Measurements from ENCODE around the gene ST3GAL3. TPM values are rescaled to one million over a fixed set of nuclear protein-coding genes. Genes with fewer than 3 reads are reported as not detected.

Gene ST3GAL3
- total RNA-seq, 1 experiment from 2014 or later = 26.0 TPM

GRCh38 chr1:43970911-43971310 lies 263.6 kb downstream of the ST3GAL3 start:
- in situ Hi-C loops (cut with HindIII; ENCODE audit: low pct_unique_long_range_greater_than_20kb, low sequenced_read_pairs) = no loop called here
- no TSS peak for BruUV-seq (replicated peaks)
- DNase-seq (ENCODE audit: low read depth, low spot score) (no peak), ATAC-seq (no peak)
- peaks cover 21% of the 10 kb centered on the region for H3K4me1 ChIP-seq (ENCODE audit: control insufficient read depth, insufficient read depth, low read length)
- H3K27ac ChIP-seq (ENCODE audit: low read length) = peak overlapping the region; percentile 95
- intact Hi-C loops (cut with micrococcal nuclease; ENCODE audit: unreplicated experiment) = no loop called here
- peak overlapping the region; percentile 99 to 100 for H3K4me3 ChIP-seq (ENCODE audit: low read depth in 2 of 2, low read length in 2 of 2)
- TF ChIP-seq CTCF (IDR thresholded peaks at IDR 0.05) = no peak
- TF ChIP-seq REST (IDR thresholded peaks at IDR 0.05; ENCODE audit: insufficient read depth in 1 of 2, low read depth in 2 of 2, low read length in 1 of 2) = no peak
- no peak for TF ChIP-seq SIN3A (IDR thresholded peaks at IDR 0.05; ENCODE audit: borderline replicate concordance, insufficient read depth, low read depth, low read length)
- TF ChIP-seq POLR2AphosphoS5 (IDR thresholded peaks at IDR 0.05; ENCODE audit: low read depth, low read length) = no peak
- no peak for TF ChIP-seq TCF7L2 (IDR thresholded peaks at IDR 0.05; ENCODE audit: low read depth, low read length)
- no peaks in the 10 kb centered on the region for H3K9me3 ChIP-seq (ENCODE audit: control insufficient read depth, insufficient read depth, low read depth, low read length)
- ChIA-PET POLR2A (no interaction called here), CTCF (no interaction called here)
- H3K36me3 ChIP-seq (ENCODE audit: control insufficient read depth, insufficient read depth, low read length) = peaks cover 9% of the 10 kb centered on the region; the same call in 1 of the 2 replicates
- H3K27me3 ChIP-seq (ENCODE audit: control insufficient read depth, insufficient read depth, low read length) = no peaks in the 10 kb centered on the region

GRCh38 chr1:43971336-43971980 lies 264.1 kb downstream of the ST3GAL3 start:
- H3K4me1 ChIP-seq (ENCODE audit: control insufficient read depth, insufficient read depth, low read length) = peaks cover 27% of the 10 kb centered on the region
- ATAC-seq (no peak), DNase-seq (ENCODE audit: low read depth, low spot score) (no peak)
- BruUV-seq (replicated peaks) = no TSS peak
- intact Hi-C loops (cut with micrococcal nuclease; ENCODE audit: unreplicated experiment) (no loop called here), in situ Hi-C loops (cut with HindIII; ENCODE audit: low pct_unique_long_range_greater_than_20kb, low sequenced_read_pairs) (no loop called here)
- POLR2A ChIA-PET = no interaction called here
- no peaks in the 10 kb centered on the region for H3K9me3 ChIP-seq (ENCODE audit: control insufficient read depth, insufficient read depth, low read depth, low read length)
- no peak overlapping the region for H3K27ac ChIP-seq (ENCODE audit: low read length)
- H3K36me3 ChIP-seq (ENCODE audit: control insufficient read depth, insufficient read depth, low read length) = peaks cover 9% of the 10 kb centered on the region; the same call in 1 of the 2 replicates
- TF ChIP-seq POLR2AphosphoS5 (IDR thresholded peaks at IDR 0.05; ENCODE audit: low read depth, low read length) = no peak
- TF ChIP-seq REST (IDR thresholded peaks at IDR 0.05; ENCODE audit: insufficient read depth in 1 of 2, low read depth in 2 of 2, low read length in 1 of 2) = no peak
- no peak for TF ChIP-seq CTCF (IDR thresholded peaks at IDR 0.05)
- no peak for TF ChIP-seq SIN3A (IDR thresholded peaks at IDR 0.05; ENCODE audit: borderline replicate concordance, insufficient read depth, low read depth, low read length)
- no peak for TF ChIP-seq TCF7L2 (IDR thresholded peaks at IDR 0.05; ENCODE audit: low read depth, low read length)
- CTCF ChIA-PET = no interaction called here
- H3K4me3 ChIP-seq (ENCODE audit: low read depth in 2 of 2, low read length in 2 of 2) = peak overlapping the region in 1 of 2 experiments; percentile 99; a peak in 1 of 4 replicates
- H3K27me3 ChIP-seq (ENCODE audit: control insufficient read depth, insufficient read depth, low read length) = no peaks in the 10 kb centered on the region
